T-helper 1 cell treated with Interleukin-12 subunit alpha and Interleukin-12 subunit beta and Interleukin-4 antibody, amounts not matched to agents 30 μg/mL and 1 μg/mL, for 36 hours (primary cell): ENCODE data around the gene DBH.

Experiments used
- H3K27ac Mint-ChIP-seq: one replicate; pipeline ENCODE4 v1.8.0; 2021; ENCODE audit warnings: mild to moderate bottlenecking, mixed read lengths
- H3K27me3 Mint-ChIP-seq: one replicate; pipeline ENCODE4 v1.8.0; 2021; ENCODE audit warnings: low read depth, mixed read lengths
- H3K36me3 Mint-ChIP-seq: one replicate; pipeline ENCODE4 v1.8.0; 2021; ENCODE audit warnings: low read depth, mixed read lengths
- H3K4me1 Mint-ChIP-seq: one replicate; pipeline ENCODE4 v1.8.0; 2021; ENCODE audit warnings: low read depth, mixed read lengths
- H3K4me3 Mint-ChIP-seq: one replicate; pipeline ENCODE4 v1.8.0; 2021; ENCODE audit warnings: mild to moderate bottlenecking, moderate library complexity, mixed read lengths
- H3K9me3 Mint-ChIP-seq: one replicate; pipeline ENCODE4 v1.8.0; 2021; ENCODE audit warnings: mixed read lengths

DBH gene

DNA sequence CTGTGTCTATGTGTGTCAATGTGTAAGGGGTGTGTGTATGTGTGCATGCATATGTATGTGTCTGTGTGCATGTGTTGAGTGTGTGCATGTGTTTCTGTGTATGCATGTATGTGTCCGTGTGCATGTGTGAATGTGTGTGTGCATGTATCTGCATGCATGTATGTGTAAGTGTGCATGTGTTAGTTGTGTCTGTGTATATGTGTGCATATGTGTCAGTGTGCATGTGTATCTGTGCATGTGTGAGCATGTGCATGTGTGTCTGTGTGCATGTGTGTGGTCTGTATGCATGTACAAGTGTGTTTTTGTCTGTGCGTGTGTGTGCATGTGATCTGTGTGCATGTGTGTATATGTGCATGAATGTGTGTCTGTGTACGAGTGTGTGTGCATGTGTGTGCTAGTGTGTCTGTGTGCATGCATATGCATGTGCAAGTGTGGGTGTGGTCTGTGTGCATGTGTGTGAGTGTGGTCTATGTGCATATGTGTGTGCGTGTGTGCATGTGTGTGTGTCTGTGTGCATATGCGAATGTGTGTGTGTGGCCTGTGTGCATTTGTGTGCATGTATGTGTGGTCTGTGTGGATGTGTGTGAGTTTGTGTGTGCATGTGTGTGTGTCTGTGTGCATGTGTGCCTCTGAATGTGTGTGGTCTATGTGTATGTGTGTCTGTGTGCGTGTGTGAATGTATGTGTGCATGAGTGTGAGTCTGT, 36.5 kb upstream of the DBH start:
- Mint-ChIP-seq H3K4me1 (no peaks in the 10 kb centered on the region), H3K27me3 (no peaks in the 10 kb centered on the region), H3K4me3 (no peak overlapping the region), H3K36me3 (peaks cover 2% of the 10 kb centered on the region), H3K27ac (no peak overlapping the region), H3K9me3 (peaks cover 19% of the 10 kb centered on the region)

DNA sequence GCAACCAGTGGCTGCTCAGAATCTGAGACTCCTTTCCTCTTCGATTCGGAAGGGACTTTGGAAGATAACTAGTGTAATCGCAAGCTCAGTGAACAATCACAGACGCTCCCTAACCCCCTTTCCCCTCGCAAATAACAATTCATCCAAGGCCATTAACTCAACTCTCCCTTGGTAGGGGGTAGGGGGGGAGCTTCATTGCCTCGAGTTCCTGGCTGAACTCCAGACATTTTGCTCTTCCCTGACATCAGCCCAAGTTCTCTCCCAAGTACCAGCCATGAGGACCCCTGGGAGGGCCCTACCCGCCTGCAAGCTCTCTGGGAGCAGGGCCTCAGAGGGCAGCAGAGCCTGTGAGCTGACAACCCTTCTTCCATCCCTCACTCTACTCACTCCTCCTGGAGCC, 35.4 kb upstream of the DBH start:
- no peak overlapping the region for H3K27ac Mint-ChIP-seq
- peaks cover 19% of the 10 kb centered on the region for H3K9me3 Mint-ChIP-seq
- no peaks in the 10 kb centered on the region for H3K4me1 Mint-ChIP-seq
- peaks cover 2% of the 10 kb centered on the region for H3K36me3 Mint-ChIP-seq
- H3K4me3 Mint-ChIP-seq, result no peak overlapping the region
- no peaks in the 10 kb centered on the region for H3K27me3 Mint-ChIP-seq

DNA sequence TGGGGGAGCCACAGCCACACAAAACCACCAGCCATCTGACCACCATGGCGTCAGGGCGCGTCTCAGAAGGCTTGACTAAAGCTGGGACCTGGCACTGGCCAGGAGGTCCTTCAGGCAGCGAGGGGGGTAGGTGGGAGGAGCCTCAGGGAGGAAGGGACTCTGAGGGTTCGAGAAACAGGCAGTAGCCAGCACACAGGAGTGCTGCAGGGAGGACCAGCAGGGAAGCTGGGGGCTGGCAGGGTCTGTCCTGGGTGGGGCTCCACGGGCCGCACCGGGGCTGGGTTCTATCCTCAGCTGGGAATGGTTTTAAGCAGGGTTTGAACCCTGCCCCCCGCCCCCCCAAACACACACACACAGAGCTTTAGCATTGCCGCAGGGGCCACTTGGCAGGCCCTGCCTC, 34.4 kb upstream of the DBH start:
- Mint-ChIP-seq H3K27ac (no peak overlapping the region), H3K4me1 (no peaks in the 10 kb centered on the region), H3K4me3 (no peak overlapping the region), H3K27me3 (no peaks in the 10 kb centered on the region), H3K9me3 (peaks cover 15% of the 10 kb centered on the region), H3K36me3 (peaks cover 2% of the 10 kb centered on the region)

DNA sequence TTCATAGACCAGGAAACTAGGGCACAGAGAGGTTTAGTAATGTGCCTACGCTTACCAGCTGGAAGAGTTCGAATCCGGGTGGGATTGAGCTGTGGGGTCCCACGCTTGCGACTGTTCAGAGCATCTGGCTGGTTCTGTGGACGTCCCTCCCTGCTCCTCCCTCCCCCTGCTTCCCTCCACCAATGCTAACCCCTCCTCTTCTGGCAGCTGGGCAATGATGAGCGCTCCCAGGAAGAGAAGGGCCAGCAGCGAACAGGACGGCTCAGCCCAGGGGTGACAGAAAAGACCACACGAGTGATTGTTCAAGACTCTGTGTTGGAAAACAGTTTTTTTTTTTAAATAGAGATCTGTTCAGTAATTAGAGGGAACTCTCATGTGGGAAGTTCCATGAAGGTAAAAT, 33.9 kb upstream of the DBH start:
- H3K4me3 Mint-ChIP-seq, result no peak overlapping the region
- no peaks in the 10 kb centered on the region for H3K27me3 Mint-ChIP-seq
- peaks cover 10% of the 10 kb centered on the region for H3K9me3 Mint-ChIP-seq
- no peak overlapping the region for H3K27ac Mint-ChIP-seq
- H3K36me3 Mint-ChIP-seq, result peaks cover under 1% of the 10 kb centered on the region
- H3K4me1 Mint-ChIP-seq, result no peaks in the 10 kb centered on the region

DNA sequence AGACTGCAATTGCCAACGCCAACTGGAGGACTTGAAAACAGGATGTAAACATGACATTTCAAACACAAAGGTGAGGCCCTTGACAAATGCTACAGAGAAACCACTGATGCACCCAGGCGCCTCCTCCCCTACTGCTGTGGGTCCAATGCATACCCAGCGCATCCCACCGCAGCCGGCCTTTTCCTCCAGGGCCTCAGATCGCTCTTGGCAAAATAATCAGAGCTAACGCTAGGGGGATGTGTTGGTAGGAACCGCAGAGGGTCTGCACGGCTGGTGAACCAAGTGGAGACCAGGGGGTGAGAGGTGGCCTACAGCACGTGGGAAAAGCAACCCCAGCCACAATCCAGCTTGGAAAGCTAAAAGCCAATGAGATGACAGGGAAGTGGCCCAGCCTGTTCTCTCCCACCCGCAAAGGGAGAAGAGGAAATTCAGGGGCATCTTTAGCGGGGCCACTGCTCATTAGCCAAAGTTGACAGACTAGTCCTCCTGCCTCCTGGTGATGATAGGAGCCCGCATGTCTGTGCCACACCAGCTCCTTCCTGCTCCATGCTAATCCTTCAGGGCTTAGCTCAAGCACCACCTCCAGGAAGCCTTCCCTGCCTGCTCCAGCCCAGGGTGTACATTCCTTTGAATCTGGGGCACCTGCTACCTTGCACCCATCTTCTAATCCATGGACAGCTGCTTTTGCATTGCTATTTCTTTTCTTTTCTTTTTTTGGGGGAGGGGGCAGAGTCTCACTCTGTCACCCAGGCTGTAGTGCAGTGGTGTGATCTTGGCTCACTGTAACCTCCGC, 32.8 kb upstream of the DBH start:
- Mint-ChIP-seq H3K27me3 (peaks cover 5% of the 10 kb centered on the region), H3K36me3 (no peaks in the 10 kb centered on the region), H3K27ac (no peak overlapping the region), H3K9me3 (no peaks in the 10 kb centered on the region), H3K4me1 (no peaks in the 10 kb centered on the region), H3K4me3 (no peak overlapping the region)

DNA sequence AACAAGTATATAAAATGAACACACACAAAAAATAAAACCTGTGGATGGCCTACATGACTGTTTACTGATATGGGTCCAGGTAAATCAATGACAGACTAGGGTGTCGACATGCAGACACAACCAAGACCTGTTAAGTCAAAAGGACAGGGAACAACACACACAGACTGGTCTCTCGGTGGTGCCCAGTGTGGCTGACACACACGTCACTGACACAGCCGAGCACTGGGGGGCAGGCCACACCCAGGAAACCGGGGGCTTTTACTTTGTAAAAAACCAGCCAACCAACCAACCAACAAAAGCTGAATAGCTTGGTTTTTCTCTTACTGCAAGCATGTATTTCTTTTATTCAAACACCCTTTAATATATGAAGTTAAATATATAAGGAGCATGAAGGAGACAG, 31.9 kb upstream of the DBH start:
- no peaks in the 10 kb centered on the region for H3K9me3 Mint-ChIP-seq
- no peak overlapping the region for H3K27ac Mint-ChIP-seq
- peaks cover 7% of the 10 kb centered on the region for H3K27me3 Mint-ChIP-seq
- no peak overlapping the region for H3K4me3 Mint-ChIP-seq
- H3K4me1 Mint-ChIP-seq, result no peaks in the 10 kb centered on the region
- no peaks in the 10 kb centered on the region for H3K36me3 Mint-ChIP-seq

DNA sequence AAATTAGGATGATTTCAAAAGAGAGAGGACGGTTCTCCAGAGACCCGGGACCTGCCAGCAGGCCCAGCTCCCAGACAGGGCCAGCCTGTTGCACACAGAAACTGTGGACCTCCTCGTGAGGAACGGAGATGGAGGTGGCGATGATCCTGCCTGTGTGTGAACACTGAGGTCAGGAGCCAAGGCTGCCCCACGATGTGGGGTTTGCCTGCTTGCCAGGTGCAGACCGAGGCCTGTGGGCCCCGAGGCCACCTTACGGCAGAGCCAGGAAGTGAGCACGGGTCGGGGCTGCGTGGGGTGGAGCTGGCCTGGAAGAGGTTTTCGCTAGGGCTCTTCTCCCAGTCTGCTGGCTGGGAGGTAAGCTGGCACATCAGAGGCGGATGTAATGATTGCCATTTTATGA, 31.3 kb upstream of the DBH start:
- Mint-ChIP-seq H3K27me3 (peaks cover 11% of the 10 kb centered on the region), H3K36me3 (no peaks in the 10 kb centered on the region), H3K9me3 (no peaks in the 10 kb centered on the region), H3K4me3 (no peak overlapping the region), H3K27ac (no peak overlapping the region), H3K4me1 (no peaks in the 10 kb centered on the region)

DNA sequence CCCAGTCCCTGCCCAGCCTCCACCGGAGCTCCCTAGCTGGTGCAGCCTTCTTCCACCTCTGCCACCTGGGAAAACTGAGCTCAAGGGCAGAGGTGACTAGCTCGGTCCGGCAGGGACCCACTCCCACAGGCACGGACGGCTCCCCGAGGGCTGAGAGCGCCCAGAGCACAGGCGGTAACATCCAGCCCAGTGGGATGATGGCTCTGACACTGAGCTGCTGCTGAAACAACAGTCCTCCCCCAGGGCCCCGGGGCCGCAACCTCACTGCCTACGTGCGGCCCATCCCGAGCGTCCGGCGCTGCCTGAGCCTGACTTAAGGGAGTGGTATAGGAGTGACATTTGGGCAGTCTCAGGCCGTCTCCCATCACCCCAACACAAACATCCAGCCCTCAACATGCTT, 30.7 kb upstream of the DBH start:
- no peak overlapping the region for H3K27ac Mint-ChIP-seq
- H3K4me3 Mint-ChIP-seq, result no peak overlapping the region
- H3K4me1 Mint-ChIP-seq, result no peaks in the 10 kb centered on the region
- H3K36me3 Mint-ChIP-seq, result no peaks in the 10 kb centered on the region
- peaks cover 17% of the 10 kb centered on the region for H3K27me3 Mint-ChIP-seq
- no peaks in the 10 kb centered on the region for H3K9me3 Mint-ChIP-seq

DNA sequence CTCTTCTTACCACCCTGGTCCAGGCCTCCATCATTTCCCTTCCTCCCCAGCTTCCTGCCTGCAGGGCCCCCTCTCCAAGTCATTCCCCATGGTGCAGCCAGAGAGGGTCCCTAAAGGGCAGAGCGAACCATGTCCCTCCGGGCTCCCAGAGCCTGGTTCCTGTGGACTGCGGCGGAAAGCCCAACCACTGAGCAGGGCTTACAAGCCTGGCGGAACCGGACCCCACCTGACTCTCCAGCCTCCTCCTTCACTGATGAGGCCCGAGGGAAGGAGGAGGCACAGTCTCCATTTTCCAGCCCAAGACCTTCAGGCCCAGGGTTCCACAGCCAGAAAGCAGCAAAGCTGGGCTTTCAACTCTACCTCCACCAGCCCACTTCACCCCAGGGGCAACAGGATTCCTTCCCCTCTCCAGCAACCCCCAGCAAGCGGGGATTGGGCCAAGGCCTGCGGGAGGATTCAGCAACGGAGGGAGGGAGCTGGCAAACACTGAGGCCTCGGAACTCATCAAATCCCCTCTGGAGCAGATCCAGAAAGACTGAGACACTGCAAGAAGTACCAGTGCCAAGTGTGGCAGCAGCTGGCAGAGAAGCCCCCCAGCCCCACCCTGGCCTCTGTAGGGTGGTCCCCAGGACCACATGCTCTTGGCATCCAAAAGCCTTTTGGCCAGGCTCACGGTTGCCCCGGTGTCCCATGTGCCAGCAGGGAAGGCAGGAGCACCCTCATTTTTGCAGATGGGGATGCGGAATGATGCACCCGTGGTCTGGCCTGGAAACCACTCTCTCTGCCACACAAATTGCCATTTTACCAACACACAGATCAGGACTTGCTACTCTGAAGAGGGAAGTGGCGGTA, 30.1 kb upstream of the DBH start:
- Mint-ChIP-seq H3K36me3 (no peaks in the 10 kb centered on the region), H3K27me3 (peaks cover 23% of the 10 kb centered on the region), H3K9me3 (no peaks in the 10 kb centered on the region), H3K27ac (no peak overlapping the region), H3K4me3 (no peak overlapping the region), H3K4me1 (no peaks in the 10 kb centered on the region)

DNA sequence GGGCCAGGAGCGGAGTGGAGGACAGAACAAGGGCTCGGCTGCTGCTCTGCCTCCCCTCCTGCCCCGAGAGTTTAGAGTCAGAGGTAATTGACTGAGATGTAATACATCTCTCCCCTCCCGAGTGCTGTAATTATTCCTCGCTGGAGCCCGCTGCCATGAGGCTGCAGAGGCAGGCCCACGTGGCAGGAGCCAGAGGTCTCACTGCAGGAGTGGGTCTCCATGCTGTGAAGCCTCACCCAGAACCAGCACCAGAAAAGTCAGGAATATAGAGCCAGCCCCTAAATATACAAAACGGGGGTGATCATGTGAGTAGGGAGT, 29.5 kb upstream of the DBH start:
- Mint-ChIP-seq H3K27ac (no peak overlapping the region), H3K4me1 (no peaks in the 10 kb centered on the region), H3K27me3 (peaks cover 29% of the 10 kb centered on the region), H3K9me3 (no peaks in the 10 kb centered on the region), H3K4me3 (no peak overlapping the region), H3K36me3 (no peaks in the 10 kb centered on the region)

DNA sequence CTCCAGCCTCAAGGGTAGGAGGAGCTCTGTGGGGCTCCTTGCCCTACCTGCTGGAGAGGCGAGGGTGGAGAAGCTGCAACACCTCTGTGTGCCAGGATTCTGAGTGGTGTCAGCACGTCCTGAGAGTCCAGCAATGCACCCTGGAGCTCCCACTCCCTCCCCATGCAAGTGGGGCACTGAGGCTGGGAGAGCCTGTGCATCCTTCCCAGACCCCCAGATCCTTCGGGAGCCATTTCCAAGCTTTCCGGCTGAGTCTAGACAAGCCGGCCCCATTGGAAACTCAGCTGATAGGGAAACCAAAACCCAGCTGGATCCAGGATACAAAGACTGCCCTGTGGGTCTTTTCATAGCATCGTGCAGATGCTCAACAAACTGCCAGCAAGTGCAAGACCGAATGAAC, 28.8 kb upstream of the DBH start:
- H3K27me3 Mint-ChIP-seq, result peaks cover 31% of the 10 kb centered on the region
- H3K4me3 Mint-ChIP-seq, result no peak overlapping the region

DNA sequence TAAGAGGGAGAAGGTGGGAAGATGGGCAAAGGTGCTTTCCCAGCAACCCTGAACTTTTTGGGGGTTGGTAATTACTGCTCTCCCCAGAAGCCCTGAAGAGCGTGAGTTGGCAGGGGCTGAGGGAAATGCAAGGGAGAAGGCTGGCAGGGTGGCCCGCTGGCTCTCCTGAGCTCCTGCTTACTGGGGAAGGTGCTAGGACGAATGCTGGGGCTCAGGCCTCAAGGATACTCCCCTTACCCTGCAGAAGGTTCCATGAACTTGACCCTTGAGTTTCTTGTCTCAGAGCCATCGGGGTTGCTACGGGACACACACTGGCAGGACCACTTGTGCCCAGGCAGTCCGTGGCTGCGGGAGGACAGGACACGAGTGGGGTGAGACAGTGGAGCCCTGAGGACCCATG, 28.2 kb upstream of the DBH start:
- Mint-ChIP-seq H3K27me3 (peaks cover 31% of the 10 kb centered on the region), H3K9me3 (no peaks in the 10 kb centered on the region), H3K4me3 (no peak overlapping the region), H3K4me1 (no peaks in the 10 kb centered on the region), H3K36me3 (no peaks in the 10 kb centered on the region), H3K27ac (no peak overlapping the region)

More for the DNA sequence above, 28.8 kb upstream of the DBH start:
- H3K9me3 Mint-ChIP-seq, result no peaks in the 10 kb centered on the region
- H3K36me3 Mint-ChIP-seq, result no peaks in the 10 kb centered on the region
- H3K4me1 Mint-ChIP-seq, result no peaks in the 10 kb centered on the region
- no peak overlapping the region for H3K27ac Mint-ChIP-seq

DNA sequence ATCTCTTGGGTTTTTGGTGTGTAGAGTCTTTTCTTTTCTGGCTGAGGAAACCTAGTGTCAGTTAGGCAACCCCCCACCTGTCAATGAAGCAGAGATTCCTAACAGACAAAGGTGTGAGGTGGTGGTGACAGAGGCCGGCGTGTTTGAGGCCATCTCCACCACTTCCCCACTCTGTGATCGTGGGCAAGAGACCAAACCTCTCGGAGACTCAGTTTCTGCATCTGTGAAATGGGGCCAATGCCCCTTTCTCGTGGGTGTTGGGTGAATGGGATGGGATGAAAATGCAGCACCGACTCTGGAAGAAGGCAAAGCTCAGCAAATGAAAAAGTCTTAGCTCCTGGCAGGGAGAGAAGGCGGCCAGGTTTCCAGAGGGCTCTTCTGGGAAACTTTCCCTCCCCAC, 27.8 kb upstream of the DBH start:
- Mint-ChIP-seq H3K27me3 (peaks cover 31% of the 10 kb centered on the region), H3K36me3 (no peaks in the 10 kb centered on the region), H3K4me3 (no peak overlapping the region), H3K4me1 (no peaks in the 10 kb centered on the region), H3K27ac (no peak overlapping the region), H3K9me3 (no peaks in the 10 kb centered on the region)

DNA sequence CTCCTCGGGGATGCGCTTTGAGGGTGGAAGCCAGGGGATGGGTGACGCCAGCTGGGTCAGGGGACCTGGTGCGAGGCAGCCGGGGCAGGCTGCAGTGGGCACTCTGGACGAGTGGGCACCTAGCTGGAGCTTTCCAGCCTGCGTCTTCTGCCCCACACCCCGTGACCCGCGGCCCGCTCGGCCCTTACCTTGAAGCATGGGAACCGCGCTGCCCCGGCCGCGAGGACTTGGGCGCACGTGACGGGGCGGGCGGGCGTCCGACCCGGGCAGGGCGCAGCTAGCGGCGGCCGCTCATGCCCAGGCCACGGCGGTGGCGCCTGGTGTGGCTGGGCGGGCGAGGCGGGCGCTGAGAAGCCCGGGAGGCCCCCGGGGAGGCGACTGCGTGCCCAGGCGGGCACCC, 27.3 kb upstream of the DBH start:
- peaks cover 31% of the 10 kb centered on the region for H3K27me3 Mint-ChIP-seq

More for the DNA sequence above, 27.3 kb upstream of the DBH start:
- H3K4me3 Mint-ChIP-seq, result no peak overlapping the region
- no peaks in the 10 kb centered on the region for H3K36me3 Mint-ChIP-seq
- no peak overlapping the region for H3K27ac Mint-ChIP-seq
- H3K4me1 Mint-ChIP-seq, result no peaks in the 10 kb centered on the region
- no peaks in the 10 kb centered on the region for H3K9me3 Mint-ChIP-seq
